Measurements from ENCODE around the gene DDX53. TPM values are rescaled to one million over a fixed set of nuclear protein-coding genes. Genes with fewer than 3 reads are reported as not detected.

DDX53 gene
- total RNA-seq, result not detected in 2 replicates

- no peak for TF ChIP-seq CTCF (IDR thresholded peaks at IDR 0.05; ENCODE audit: insufficient read depth, low read length, poor library complexity, severe bottlenecking)
- Histone ChIP-seq H3K36me3 (ENCODE audit: control insufficient read depth, insufficient read depth, low read length) (no peaks in the 10 kb centered on the region), H3K4me3 (ENCODE audit: low read depth, low read length) (no peak within 1 kb of the TSS), H3K27me3 (ENCODE audit: control insufficient read depth, insufficient read depth, low read length) (no peaks in the 10 kb centered on the region)
- no peak for DNase-seq (ENCODE audit: low read depth)
Observed at GRCh38 chrX:22999696-23000223, at the start of gene DDX53. TSS of gene DDX53 (plus strand) at chrX:22999960. CDS start at chrX:23000058, 98 bp downstream.

DNA sequence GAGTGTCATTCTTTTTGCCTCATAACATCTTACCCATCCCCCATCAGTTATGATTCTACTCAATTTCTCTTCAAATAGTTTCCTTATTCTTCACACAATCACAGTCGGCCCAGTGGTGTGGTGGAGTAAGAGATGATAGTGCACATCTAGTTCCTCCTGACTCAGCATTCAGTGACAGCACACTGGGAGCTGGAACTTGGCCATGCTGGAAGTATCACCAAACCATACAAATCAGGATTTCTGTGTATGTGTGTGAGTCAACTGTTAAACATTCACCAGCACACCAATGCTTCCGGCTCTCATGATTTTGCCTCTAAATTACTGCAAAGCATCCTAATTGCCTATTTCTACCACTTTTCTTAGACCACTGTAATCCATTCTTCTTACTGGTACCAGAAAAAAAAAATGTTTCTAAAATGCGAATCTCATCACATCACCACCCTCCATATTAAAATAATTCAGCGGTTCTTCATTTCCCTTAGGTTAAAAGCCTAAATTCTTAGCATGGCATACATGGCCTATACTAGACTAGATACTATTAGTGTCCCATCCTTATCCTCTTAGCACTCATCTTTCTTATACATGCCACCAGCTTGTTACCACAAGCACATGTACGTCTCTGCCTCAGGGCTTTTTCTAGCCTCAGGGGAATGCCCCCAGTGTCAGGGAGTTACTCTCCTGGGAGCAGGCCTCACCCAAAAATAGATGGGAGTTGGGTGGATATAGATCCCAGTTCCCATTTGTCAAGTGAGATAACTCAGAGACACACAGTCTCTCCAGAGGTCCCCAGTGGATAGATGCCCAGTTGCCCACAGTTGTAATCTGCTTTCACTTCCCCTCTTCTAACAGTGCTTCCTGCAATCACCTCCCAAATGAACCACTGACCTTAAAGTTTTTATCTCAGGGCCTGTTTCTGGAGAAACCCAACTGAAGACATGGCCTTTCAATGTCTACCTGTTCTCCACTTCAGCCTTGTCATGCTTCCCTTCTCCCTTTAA lies 49.2 kb upstream of the DDX53 start:
- Histone ChIP-seq H3K36me3 (ENCODE audit: control insufficient read depth, insufficient read depth, low read length) (no peaks in the 10 kb centered on the region), H3K27me3 (ENCODE audit: control insufficient read depth, insufficient read depth, low read length) (no peaks in the 10 kb centered on the region), H3K4me3 (ENCODE audit: low read depth, low read length) (no peak overlapping the region)
- peak; percentile 81 for DNase-seq (ENCODE audit: low read depth)
- no peak for TF ChIP-seq CTCF (IDR thresholded peaks at IDR 0.05; ENCODE audit: insufficient read depth, low read length, poor library complexity, severe bottlenecking)

DNA sequence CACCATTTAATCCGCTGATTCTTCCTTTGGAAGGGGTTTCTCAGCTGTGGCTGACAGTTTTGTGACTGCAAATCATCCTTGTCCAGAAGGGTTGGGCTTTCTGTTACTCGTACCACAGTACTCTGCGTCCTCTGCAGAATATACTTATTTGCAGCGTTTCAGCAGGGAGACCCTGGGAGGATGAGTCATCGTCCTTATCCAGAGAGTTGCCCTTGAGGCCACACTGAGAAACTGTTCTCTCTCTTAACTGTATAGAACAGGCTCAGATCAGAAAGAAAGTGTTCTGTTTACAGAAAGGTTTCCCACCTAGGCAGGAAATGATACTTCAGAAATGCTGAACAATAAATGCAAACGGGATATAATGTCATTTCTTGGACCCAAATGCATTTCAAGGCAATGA lies 47.8 kb upstream of the DDX53 start:
- H3K36me3 ChIP-seq (ENCODE audit: control insufficient read depth, insufficient read depth, low read length), result no peaks in the 10 kb centered on the region
- no peak for TF ChIP-seq CTCF (IDR thresholded peaks at IDR 0.05; ENCODE audit: insufficient read depth, low read length, poor library complexity, severe bottlenecking)
- no peak overlapping the region for H3K4me3 ChIP-seq (ENCODE audit: low read depth, low read length)
- DNase-seq (ENCODE audit: low read depth), result peak; percentile 2
- no peaks in the 10 kb centered on the region for H3K27me3 ChIP-seq (ENCODE audit: control insufficient read depth, insufficient read depth, low read length)

- no peak for DNase-seq (ENCODE audit: low read depth)
- Histone ChIP-seq H3K27me3 (ENCODE audit: control insufficient read depth, insufficient read depth, low read length) (no peaks in the 10 kb centered on the region), H3K4me3 (ENCODE audit: low read depth, low read length) (no peak overlapping the region), H3K36me3 (ENCODE audit: control insufficient read depth, insufficient read depth, low read length) (no peaks in the 10 kb centered on the region)
- TF ChIP-seq CTCF (IDR thresholded peaks at IDR 0.05; ENCODE audit: insufficient read depth, low read length, poor library complexity, severe bottlenecking), result no peak
Observed at GRCh38 chrX:22958250-22958649, 41.5 kb upstream of the DDX53 start.

DNA sequence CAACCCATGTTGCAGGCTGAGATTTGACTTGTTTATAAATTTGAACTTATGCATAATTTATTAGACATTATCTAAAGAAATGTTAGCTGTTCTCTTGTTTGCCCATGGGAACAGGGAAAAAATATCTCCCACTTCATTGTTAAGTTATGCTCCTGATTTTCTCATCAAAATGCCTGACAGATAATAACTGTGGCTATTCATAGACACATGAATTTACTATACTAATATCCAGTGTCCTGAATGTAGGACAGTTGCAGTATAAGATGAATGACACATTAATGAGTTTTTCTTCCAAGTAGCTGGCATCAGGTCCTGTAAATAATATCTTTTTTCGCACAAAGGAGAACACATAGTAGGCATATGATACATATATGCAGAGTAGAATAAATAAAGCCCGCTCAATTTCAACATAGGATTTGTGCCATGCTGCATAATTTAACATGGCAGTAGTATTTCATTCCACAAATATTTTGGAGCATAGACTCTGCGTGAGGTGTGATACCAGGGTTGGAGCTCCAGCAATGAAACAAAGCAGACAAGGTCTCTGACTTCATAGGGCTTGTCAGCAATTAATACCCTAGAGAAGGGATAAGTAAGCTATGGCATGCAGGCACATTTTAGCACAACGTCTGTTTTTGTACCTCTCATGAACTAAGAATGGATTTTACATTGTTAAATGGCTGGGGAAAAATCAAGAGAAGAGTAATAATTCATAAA lies 40.4 kb upstream of the DDX53 start:
- no peak for TF ChIP-seq CTCF (IDR thresholded peaks at IDR 0.05; ENCODE audit: insufficient read depth, low read length, poor library complexity, severe bottlenecking)
- Histone ChIP-seq H3K36me3 (ENCODE audit: control insufficient read depth, insufficient read depth, low read length) (no peaks in the 10 kb centered on the region), H3K27me3 (ENCODE audit: control insufficient read depth, insufficient read depth, low read length) (no peaks in the 10 kb centered on the region), H3K4me3 (ENCODE audit: low read depth, low read length) (no peak overlapping the region)
- no peak for DNase-seq (ENCODE audit: low read depth)
